ENCODE results near the gene B3GALT2. TPM values are rescaled to one million over a fixed set of nuclear protein-coding genes. Genes with fewer than 3 reads are reported as not detected.

Gene B3GALT2
- total RNA-seq, 1 donor from 2014 or later, result 0.79 TPM

DNA sequence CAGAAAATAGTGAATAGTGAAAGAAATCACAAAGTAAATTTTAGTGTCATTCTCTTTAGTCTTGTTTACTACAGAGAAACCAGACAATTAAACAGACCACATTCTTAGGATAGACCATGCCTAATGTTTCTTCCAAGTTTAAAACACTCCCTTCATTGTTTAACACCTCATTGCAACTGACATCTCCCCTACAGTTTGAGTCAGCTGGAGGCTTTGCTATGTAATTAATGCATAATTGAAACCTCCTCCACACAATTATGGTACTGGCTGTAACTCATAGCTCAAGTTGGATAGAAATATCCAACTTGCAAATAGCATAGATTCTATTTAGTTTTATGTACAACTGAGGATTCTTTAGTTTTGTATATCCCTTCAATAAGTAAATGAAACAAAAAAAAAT lies 35.2 kb upstream of the B3GALT2 start:
- no peak overlapping the region for H3K4me3 Mint-ChIP-seq (ENCODE audit: low read depth)
- DNase-seq (ENCODE audit: low spot score, unreplicated experiment), result no peak
- no peak overlapping the region for H3K27ac Mint-ChIP-seq
- peaks cover 11% of the 10 kb centered on the region for H3K9me3 Mint-ChIP-seq (ENCODE audit: low read depth)
- TF ChIP-seq, protein P1, sequence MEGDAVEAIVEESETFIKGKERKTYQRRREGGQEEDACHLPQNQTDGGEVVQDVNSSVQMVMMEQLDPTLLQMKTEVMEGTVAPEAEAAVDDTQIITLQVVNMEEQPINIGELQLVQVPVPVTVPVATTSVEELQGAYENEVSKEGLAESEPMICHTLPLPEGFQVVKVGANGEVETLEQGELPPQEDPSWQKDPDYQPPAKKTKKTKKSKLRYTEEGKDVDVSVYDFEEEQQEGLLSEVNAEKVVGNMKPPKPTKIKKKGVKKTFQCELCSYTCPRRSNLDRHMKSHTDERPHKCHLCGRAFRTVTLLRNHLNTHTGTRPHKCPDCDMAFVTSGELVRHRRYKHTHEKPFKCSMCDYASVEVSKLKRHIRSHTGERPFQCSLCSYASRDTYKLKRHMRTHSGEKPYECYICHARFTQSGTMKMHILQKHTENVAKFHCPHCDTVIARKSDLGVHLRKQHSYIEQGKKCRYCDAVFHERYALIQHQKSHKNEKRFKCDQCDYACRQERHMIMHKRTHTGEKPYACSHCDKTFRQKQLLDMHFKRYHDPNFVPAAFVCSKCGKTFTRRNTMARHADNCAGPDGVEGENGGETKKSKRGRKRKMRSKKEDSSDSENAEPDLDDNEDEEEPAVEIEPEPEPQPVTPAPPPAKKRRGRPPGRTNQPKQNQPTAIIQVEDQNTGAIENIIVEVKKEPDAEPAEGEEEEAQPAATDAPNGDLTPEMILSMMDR (IDR thresholded peaks at IDR 0.05; ENCODE audit: unreplicated experiment), result no peak
- peaks cover 42% of the 10 kb centered on the region for H3K36me3 Mint-ChIP-seq (ENCODE audit: insufficient read depth)
- no peaks in the 10 kb centered on the region for H3K27me3 Mint-ChIP-seq
- peaks cover 2% of the 10 kb centered on the region for H3K4me1 Mint-ChIP-seq (ENCODE audit: low read depth)

DNA sequence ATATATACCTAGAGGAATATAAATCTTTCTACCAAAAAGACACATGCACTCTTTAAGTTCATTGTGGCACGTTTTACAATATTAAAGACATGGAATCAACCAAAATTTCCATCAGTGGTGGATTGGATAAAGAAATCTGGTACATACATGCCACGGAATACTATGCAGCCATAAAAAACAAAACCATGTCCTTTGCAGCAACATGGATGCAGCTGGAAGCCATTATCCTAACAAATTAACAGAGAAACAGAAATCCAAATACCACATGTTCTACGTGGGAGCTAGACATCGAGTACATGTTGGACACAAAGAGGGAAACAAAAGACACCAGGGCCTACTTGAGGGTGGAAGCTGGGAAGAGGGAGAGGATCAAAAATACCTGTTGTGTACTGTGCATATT lies 33.0 kb upstream of the B3GALT2 start:
- TF ChIP-seq, protein P1 (IDR thresholded peaks at IDR 0.05; ENCODE audit: unreplicated experiment), result no peak
- Mint-ChIP-seq H3K27ac (peak overlapping the region; percentile 19), H3K9me3 (ENCODE audit: low read depth) (peaks cover 10% of the 10 kb centered on the region), H3K27me3 (no peaks in the 10 kb centered on the region), H3K4me3 (ENCODE audit: low read depth) (no peak overlapping the region), H3K4me1 (ENCODE audit: low read depth) (peaks cover 2% of the 10 kb centered on the region), H3K36me3 (ENCODE audit: insufficient read depth) (peaks cover 39% of the 10 kb centered on the region)
- DNase-seq (ENCODE audit: low spot score, unreplicated experiment), result no peak

DNA sequence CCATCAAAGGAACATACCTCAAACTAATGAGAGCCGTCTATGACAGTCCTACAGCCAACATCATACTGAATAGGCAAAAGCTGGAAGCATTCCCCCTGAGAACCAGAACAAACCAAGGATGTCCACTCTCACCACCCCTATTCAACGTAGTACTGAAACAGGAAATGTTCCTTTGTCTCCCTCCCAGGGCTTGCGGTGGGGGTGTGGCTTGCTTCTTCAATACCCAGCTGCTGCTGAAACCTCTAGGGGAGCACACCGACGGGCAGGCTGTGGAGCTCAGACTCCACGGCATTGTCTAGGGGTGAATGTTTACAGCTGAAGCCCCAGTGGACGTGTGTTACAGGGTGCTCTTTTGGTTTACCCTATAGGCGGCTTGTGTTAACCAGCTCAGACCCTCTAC lies 30.5 kb upstream of the B3GALT2 start:
- TF ChIP-seq, protein P1 (IDR thresholded peaks at IDR 0.05; ENCODE audit: unreplicated experiment), result no peak
- Mint-ChIP-seq H3K36me3 (ENCODE audit: insufficient read depth) (peaks cover 51% of the 10 kb centered on the region), H3K4me1 (ENCODE audit: low read depth) (peaks cover 2% of the 10 kb centered on the region), H3K27me3 (no peaks in the 10 kb centered on the region), H3K4me3 (ENCODE audit: low read depth) (no peak overlapping the region), H3K9me3 (ENCODE audit: low read depth) (peaks cover 15% of the 10 kb centered on the region), H3K27ac (no peak overlapping the region)
- no peak for DNase-seq (ENCODE audit: low spot score, unreplicated experiment)

GRCh38 chr1:193213998-193214397 lies 27.6 kb upstream of the B3GALT2 start:
- TF ChIP-seq, protein P1 (IDR thresholded peaks at IDR 0.05; ENCODE audit: unreplicated experiment), result no peak
- H3K27ac Mint-ChIP-seq, result no peak overlapping the region
- peaks cover 28% of the 10 kb centered on the region for H3K9me3 Mint-ChIP-seq (ENCODE audit: low read depth)
- H3K36me3 Mint-ChIP-seq (ENCODE audit: insufficient read depth), result peaks cover 62% of the 10 kb centered on the region
- no peaks in the 10 kb centered on the region for H3K27me3 Mint-ChIP-seq
- H3K4me3 Mint-ChIP-seq (ENCODE audit: low read depth), result no peak overlapping the region
- DNase-seq (ENCODE audit: low spot score, unreplicated experiment), result no peak
- peaks cover 2% of the 10 kb centered on the region for H3K4me1 Mint-ChIP-seq (ENCODE audit: low read depth)

DNA sequence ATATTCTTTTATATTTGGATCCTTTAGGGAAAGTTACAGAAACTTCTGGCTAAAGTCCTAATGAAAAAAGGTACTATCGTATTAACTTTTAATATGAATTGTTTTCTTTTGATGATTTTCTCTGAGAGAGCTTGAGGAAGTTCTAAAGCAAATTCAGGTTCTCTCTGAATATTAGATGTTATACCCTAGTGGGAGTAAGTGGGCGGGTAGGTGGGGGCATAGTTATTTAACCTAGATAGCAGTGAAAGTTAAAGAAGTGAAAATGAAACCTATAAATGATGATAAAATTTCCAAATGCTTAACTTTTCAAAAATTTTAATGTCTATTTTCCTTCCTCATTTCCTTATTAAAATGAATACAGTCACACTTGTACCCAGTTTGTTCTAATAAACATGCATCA lies 26.2 kb upstream of the B3GALT2 start:
- Mint-ChIP-seq H3K36me3 (ENCODE audit: insufficient read depth) (peaks cover 53% of the 10 kb centered on the region), H3K4me3 (ENCODE audit: low read depth) (no peak overlapping the region), H3K27me3 (no peaks in the 10 kb centered on the region), H3K4me1 (ENCODE audit: low read depth) (peaks cover 2% of the 10 kb centered on the region), H3K27ac (no peak overlapping the region), H3K9me3 (ENCODE audit: low read depth) (peaks cover 32% of the 10 kb centered on the region)
- TF ChIP-seq, protein P1 (IDR thresholded peaks at IDR 0.05; ENCODE audit: unreplicated experiment), result no peak
- DNase-seq (ENCODE audit: low spot score, unreplicated experiment), result no peak
